Kidney epithelial cell (primary cell): ENCODE measurements around the gene CACNG4. TPM values are rescaled to one million over a fixed set of nuclear protein-coding genes. Genes with fewer than 3 reads are reported as not detected.

Experiments used
- DNase-seq: peaks from one replicate; pipeline ENCODE4 v3.0.0-alpha.2; 2010; ENCODE audit warnings: low read depth
- H3K27me3 ChIP-seq: 2 replicates; pipeline ENCODE4 v1.6.0; 2011; ENCODE audit warnings: low read length; ENCODE audit not compliant: control insufficient read depth, insufficient read depth
- H3K36me3 ChIP-seq: 2 replicates; pipeline ENCODE4 v1.5.1; 2011; ENCODE audit warnings: low read length; ENCODE audit not compliant: control insufficient read depth, insufficient read depth
- H3K4me3 ChIP-seq: 2 replicates; pipeline ENCODE4 v1.5.1; 2011; ENCODE audit warnings: low read depth, mild to moderate bottlenecking, control low read depth, low read length
- total RNA-seq: library from RNA; depleted of rRNA; stranded (reverse); fragments of >200 nt; gene quantifications from 2 replicates; pipeline ENCODE4 v1.2.3, GENCODE V29; 2015
- TF ChIP-seq, protein P1 (sequence below): IDR thresholded peaks from 2 replicates; pipeline ENCODE4 v1.5.1; 2011; ENCODE audit warnings: mild to moderate bottlenecking, moderate library complexity, low read length, control low read depth, inconsistent platforms; ENCODE audit not compliant: insufficient read depth, poor library complexity, severe bottlenecking

The CACNG4 gene
- total RNA-seq, 1 donor from 2014 or later = 0.84 TPM

DNA sequence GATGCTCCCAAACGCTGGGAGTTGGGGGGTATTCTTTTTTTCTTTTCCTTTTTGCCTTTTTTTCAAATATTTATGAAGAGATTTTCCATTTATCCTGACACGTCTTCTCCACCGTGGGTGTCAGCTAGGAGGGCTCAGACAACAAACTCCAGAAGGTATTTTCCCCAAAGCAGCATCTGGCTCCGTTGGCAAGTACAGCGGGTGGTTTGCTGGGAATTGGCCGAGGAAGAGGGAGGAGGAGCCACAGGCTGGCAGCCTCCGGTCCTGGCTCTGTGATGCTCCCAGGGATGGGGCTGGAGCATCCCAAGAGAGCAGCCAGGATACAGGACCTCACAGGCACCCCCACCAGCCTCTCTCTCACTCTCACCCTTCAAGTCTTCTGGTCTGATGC lies 10.9 kb upstream of the CACNG4 start:
- H3K4me3 ChIP-seq = no peak overlapping the region
- TF ChIP-seq, protein P1, sequence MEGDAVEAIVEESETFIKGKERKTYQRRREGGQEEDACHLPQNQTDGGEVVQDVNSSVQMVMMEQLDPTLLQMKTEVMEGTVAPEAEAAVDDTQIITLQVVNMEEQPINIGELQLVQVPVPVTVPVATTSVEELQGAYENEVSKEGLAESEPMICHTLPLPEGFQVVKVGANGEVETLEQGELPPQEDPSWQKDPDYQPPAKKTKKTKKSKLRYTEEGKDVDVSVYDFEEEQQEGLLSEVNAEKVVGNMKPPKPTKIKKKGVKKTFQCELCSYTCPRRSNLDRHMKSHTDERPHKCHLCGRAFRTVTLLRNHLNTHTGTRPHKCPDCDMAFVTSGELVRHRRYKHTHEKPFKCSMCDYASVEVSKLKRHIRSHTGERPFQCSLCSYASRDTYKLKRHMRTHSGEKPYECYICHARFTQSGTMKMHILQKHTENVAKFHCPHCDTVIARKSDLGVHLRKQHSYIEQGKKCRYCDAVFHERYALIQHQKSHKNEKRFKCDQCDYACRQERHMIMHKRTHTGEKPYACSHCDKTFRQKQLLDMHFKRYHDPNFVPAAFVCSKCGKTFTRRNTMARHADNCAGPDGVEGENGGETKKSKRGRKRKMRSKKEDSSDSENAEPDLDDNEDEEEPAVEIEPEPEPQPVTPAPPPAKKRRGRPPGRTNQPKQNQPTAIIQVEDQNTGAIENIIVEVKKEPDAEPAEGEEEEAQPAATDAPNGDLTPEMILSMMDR = no peak
- no peaks in the 10 kb centered on the region for H3K36me3 ChIP-seq
- DNase-seq = no peak
- peaks cover 7% of the 10 kb centered on the region for H3K27me3 ChIP-seq

DNA sequence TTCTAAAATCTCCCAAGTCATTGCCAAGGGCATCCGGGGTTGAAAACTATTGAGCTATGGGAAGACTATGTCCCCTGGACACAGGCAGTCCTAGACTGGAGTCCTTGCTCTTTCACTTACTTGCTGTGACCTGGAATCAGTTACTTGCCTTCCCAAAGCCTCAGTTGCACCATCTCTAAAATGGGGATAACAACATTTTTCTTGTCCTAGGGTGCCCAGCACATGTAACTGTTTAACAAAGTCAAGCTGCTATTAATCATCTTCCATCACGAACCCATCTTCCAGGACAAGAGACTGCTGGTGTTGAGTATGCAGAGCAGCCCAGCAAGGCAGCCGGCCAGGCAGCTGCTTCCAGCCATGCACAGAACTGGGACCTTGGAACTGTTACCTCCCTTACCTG lies 9.9 kb upstream of the CACNG4 start:
- no peaks in the 10 kb centered on the region for H3K36me3 ChIP-seq
- no peak overlapping the region for H3K4me3 ChIP-seq
- H3K27me3 ChIP-seq = peaks cover 9% of the 10 kb centered on the region
- TF ChIP-seq, protein P1 = no peak
- no peak for DNase-seq

DNA sequence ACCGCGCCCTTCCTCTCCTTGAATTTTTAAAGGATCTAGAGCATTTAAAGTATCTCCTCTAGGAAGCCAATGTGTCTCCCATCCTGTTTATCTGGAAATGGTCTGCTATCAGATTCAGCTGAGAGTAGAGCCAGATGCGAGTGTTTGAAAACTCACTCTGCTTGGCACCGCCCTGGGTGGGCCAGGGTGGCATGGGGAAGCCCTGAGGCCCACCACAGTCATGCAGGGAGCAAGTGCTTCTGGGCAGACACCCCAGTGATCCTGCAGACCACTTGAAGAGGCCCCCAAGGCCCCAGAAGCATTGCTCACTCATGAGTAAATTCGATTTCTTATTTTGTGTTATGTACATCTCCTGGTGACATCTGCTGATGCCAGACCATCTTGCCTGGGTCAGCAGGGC lies 8.7 kb upstream of the CACNG4 start:
- Histone ChIP-seq H3K4me3 (no peak overlapping the region), H3K27me3 (peaks cover 16% of the 10 kb centered on the region), H3K36me3 (no peaks in the 10 kb centered on the region)
- no peak for DNase-seq
- TF ChIP-seq, protein P1 = no peak

DNA sequence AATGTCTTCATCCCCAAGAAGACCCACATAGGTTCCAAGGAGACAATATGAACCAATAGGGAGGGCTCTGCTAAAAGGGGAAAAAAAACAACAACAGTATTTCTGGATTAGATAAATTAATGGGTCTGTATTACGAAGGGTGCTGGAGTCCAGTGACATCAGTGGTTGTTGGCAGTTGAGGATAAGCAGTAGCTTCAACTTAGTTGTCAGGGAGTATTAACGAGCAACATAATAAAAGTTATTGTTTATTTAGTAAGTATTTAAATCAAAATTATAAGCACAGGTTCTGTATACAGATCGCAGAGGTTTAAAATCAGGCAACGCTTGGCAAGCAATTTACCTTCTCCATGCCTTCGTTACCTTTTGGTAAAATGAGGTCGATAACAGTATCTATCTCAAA lies 7.6 kb upstream of the CACNG4 start:
- TF ChIP-seq, protein P1 = no peak
- Histone ChIP-seq H3K36me3 (no peaks in the 10 kb centered on the region), H3K4me3 (no peak overlapping the region), H3K27me3 (peaks cover 22% of the 10 kb centered on the region)
- DNase-seq = no peak

DNA sequence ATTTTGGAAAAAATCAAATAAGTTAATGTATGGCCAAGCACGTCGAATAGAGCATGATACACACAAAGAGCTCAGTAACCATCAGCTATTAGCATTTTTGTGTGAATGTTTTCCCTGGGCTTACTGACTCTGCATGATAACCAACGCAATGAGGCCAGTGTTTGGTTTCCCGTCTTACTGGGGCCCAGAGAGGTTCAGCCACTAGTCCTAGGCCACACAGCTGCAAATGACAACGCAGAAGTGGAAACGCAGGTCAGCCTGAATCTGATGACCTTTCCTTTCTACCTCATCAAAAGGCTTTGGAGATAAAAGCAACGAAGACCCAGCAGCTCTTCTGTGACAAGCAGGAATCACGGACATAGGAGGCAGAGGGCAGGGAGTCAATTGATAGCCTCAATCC lies 7.2 kb upstream of the CACNG4 start:
- TF ChIP-seq, protein P1 = no peak
- Histone ChIP-seq H3K36me3 (no peaks in the 10 kb centered on the region), H3K4me3 (no peak overlapping the region), H3K27me3 (peaks cover 26% of the 10 kb centered on the region)
- no peak for DNase-seq

DNA sequence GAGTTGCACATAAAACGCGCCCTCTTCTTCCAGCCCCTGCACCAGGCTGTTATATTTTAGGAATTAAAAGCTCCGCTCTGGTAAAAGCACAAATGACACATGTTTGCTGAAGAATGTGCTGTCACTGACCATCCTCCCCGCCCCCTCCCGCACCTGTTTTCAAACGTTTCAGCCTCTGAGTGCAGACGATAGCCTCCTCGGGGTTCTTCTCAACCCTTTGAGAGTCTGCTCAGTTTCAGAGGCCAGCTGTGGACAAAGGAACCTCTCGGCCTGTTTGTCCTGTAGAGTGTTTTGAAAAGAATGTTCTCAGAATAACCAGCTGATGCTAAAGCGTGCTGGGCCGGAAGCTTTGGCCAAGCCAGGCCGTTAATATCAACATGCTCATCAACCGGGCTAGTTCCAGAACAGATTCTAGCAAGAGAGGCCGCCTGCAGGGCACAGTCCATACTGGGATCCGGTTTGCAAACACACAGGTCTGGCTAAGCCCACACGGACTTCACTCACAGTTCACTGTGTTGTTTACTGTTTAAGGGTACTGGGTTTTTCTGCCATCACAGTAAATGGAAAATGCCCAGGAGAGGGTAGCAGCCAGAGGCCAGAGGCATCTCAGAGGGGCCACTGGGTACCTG lies 6.4 kb upstream of the CACNG4 start:
- Histone ChIP-seq H3K36me3 (no peaks in the 10 kb centered on the region), H3K4me3 (no peak overlapping the region), H3K27me3 (peaks cover 29% of the 10 kb centered on the region)
- no peak for DNase-seq
- TF ChIP-seq, protein P1 = no peak
